H9 (cell line): ENCODE results near the gene DNAJC11. TPM values are rescaled to one million over a fixed set of nuclear protein-coding genes. Genes with fewer than 3 reads are reported as not detected.

Source experiments
- DNase-seq: peaks from one replicate; pipeline ENCODE4 v3.0.0-alpha.2; 2017
- H2AFZ ChIP-seq: one replicate; pipeline ENCODE4 v1.6.1; 2013; ENCODE audit warnings: mild to moderate bottlenecking, low read length, control low read depth, moderate library complexity
- H2AK5ac ChIP-seq: 2 replicates; pipeline ENCODE4 v1.6.1; 2013; ENCODE audit warnings: low read length, control low read depth, mixed read lengths; ENCODE audit not compliant: insufficient read length
- H2BK120ac ChIP-seq: one replicate; pipeline ENCODE4 v1.6.1; 2013; ENCODE audit warnings: low read depth, mild to moderate bottlenecking, low read length, control low read depth, inconsistent platforms; ENCODE audit not compliant: poor library complexity, severe bottlenecking
- H2BK12ac ChIP-seq: 2 replicates; pipeline ENCODE4 v1.6.1; 2013; ENCODE audit warnings: low read length, control low read depth, mixed read lengths, low read depth; ENCODE audit not compliant: insufficient read length
- H2BK15ac ChIP-seq: 2 replicates; pipeline ENCODE4 v1.6.1; 2013; ENCODE audit warnings: low read depth, low read length, control low read depth
- H2BK20ac ChIP-seq: one replicate; pipeline ENCODE4 v1.6.1; 2013; ENCODE audit warnings: low read depth, mild to moderate bottlenecking, low read length, control low read depth, inconsistent platforms; ENCODE audit not compliant: poor library complexity, severe bottlenecking
- H2BK5ac ChIP-seq: 2 replicates; pipeline ENCODE4 v1.6.1; 2013; ENCODE audit warnings: low read length, control low read depth, mixed read lengths; ENCODE audit not compliant: insufficient read length
- H3K14ac ChIP-seq: 2 replicates; pipeline ENCODE4 v1.6.1; 2013; ENCODE audit warnings: low read length, control low read depth; ENCODE audit not compliant: insufficient read depth
- H3K18ac ChIP-seq: 2 replicates; pipeline ENCODE4 v1.6.1; 2013; ENCODE audit warnings: low read depth, mild to moderate bottlenecking, mixed read lengths, low read length, control low read depth; ENCODE audit not compliant: insufficient read length
- H3K23ac ChIP-seq: 2 replicates; pipeline ENCODE4 v1.6.1; 2013; ENCODE audit warnings: low read length, control low read depth, mixed read lengths, low read depth; ENCODE audit not compliant: insufficient read length
- H3K23me2 ChIP-seq: 2 replicates; pipeline ENCODE4 v1.6.1; 2013; ENCODE audit warnings: low read depth, mild to moderate bottlenecking, mixed read lengths, low read length, control low read depth; ENCODE audit not compliant: insufficient read length, poor library complexity, severe bottlenecking
- H3K27ac ChIP-seq: 2 replicates; pipeline ENCODE4 v1.5.1; 2013; ENCODE audit warnings: low read length, control low read depth, mixed read lengths, low read depth; ENCODE audit not compliant: insufficient read length
- H3K27me3 ChIP-seq: 2 replicates; pipeline ENCODE4 v1.6.1; 2013; ENCODE audit warnings: low read length, control low read depth, inconsistent platforms; ENCODE audit not compliant: insufficient read depth
- H3K4ac ChIP-seq: 2 replicates; pipeline ENCODE4 v1.6.1; 2013; ENCODE audit warnings: low read depth, mild to moderate bottlenecking, control low read depth, inconsistent platforms, low read length, moderate library complexity
- H3K4me1 ChIP-seq: 2 replicates; pipeline ENCODE4 v1.6.1; 2013; ENCODE audit warnings: low read length, control low read depth, inconsistent platforms; ENCODE audit not compliant: insufficient read depth
- H3K4me2 ChIP-seq: 2 replicates; pipeline ENCODE4 v1.6.1; 2013; ENCODE audit warnings: low read length, control low read depth, mixed read lengths; ENCODE audit not compliant: insufficient read length, insufficient read depth
- H3K56ac ChIP-seq: 2 replicates; pipeline ENCODE4 v1.6.1; 2013; ENCODE audit warnings: low read depth, mild to moderate bottlenecking, mixed read lengths, low read length, control low read depth; ENCODE audit not compliant: insufficient read length
- H3K79me1 ChIP-seq: 2 replicates; pipeline ENCODE4 v1.6.1; 2013; ENCODE audit warnings: low read depth, mild to moderate bottlenecking, moderate library complexity, low read length, control low read depth, inconsistent platforms; ENCODE audit not compliant: insufficient read depth, poor library complexity, severe bottlenecking
- H3K79me2 ChIP-seq: 2 replicates; pipeline ENCODE4 v1.6.1; 2013; ENCODE audit warnings: low read length, control low read depth, inconsistent platforms; ENCODE audit not compliant: insufficient read depth
- H3K9ac ChIP-seq: 2 replicates; pipeline ENCODE4 v1.6.1; 2013; ENCODE audit warnings: low read length, control low read depth, mixed read lengths; ENCODE audit not compliant: insufficient read length; ENCODE audit errors: extremely low read depth
- H3K9me3 ChIP-seq: one replicate; pipeline ENCODE4 v1.6.1; 2013; ENCODE audit warnings: low read depth, low read length, inconsistent platforms; ENCODE audit not compliant: control insufficient read depth
- H3T11ph ChIP-seq: one replicate; pipeline ENCODE4 v1.6.1; 2013; ENCODE audit warnings: mild to moderate bottlenecking, low read length, control low read depth, inconsistent platforms
- H4K20me1 ChIP-seq: one replicate; pipeline ENCODE4 v1.6.1; 2013; ENCODE audit not compliant: control insufficient read depth, insufficient read length, insufficient read depth
- H4K5ac ChIP-seq: 2 replicates; pipeline ENCODE4 v1.6.1; 2013; ENCODE audit warnings: low read depth, mild to moderate bottlenecking, mixed read lengths, low read length, control low read depth; ENCODE audit not compliant: insufficient read length
- H4K8ac ChIP-seq: replicated peaks from 2 replicates; pipeline ENCODE4 v1.6.1; 2013; ENCODE audit warnings: low read length, control low read depth, mixed read lengths, low read depth; ENCODE audit not compliant: insufficient read length
- H4K91ac ChIP-seq: 2 replicates; pipeline ENCODE4 v1.6.1; 2013; ENCODE audit warnings: low read depth, mild to moderate bottlenecking, moderate library complexity, mixed read lengths, low read length, control low read depth; ENCODE audit not compliant: insufficient read length
- H3K27ac Mint-ChIP-seq, 3 experiments: 2 replicates in 2 of 3; 3 replicates in 1 of 3; pipeline ENCODE4 v1.8.0; 2020 to 2021; ENCODE audit warnings: mixed read lengths in 3 of 3, mild to moderate bottlenecking in 1 of 3, moderate library complexity in 1 of 3
- H3K27me3 Mint-ChIP-seq: 2 replicates; pipeline ENCODE4 v1.8.0; 2021; ENCODE audit warnings: low read depth, mild to moderate bottlenecking, moderate library complexity, mixed read lengths
- H3K36me3 Mint-ChIP-seq, 3 experiments: 2 replicates in 2 of 3; 3 replicates in 1 of 3; pipeline ENCODE4 v1.8.0; 2020 to 2021; ENCODE audit warnings: low read depth in 3 of 3, mixed read lengths in 3 of 3; ENCODE audit not compliant: insufficient read depth in 1 of 3
- H3K4me1 Mint-ChIP-seq, 2 experiments: 2 replicates each; pipeline ENCODE4 v1.8.0; 2020; ENCODE audit warnings: mixed read lengths in 2 of 2
- H3K4me3 Mint-ChIP-seq, 2 experiments: 2 replicates in 1 of 2; 3 replicates in 1 of 2; pipeline ENCODE4 v1.8.0; 2020 to 2021; ENCODE audit warnings: mild to moderate bottlenecking in 2 of 2, mixed read lengths in 2 of 2, moderate library complexity in 1 of 2
- H3K9me3 Mint-ChIP-seq, 2 experiments: 2 replicates in 1 of 2; 3 replicates in 1 of 2; pipeline ENCODE4 v1.8.0; 2020; ENCODE audit warnings: mild to moderate bottlenecking in 2 of 2, mixed read lengths in 2 of 2, moderate library complexity in 1 of 2
- CTCF ChIP-seq: fragments of 200-600 bp; sonication (generic); conservative IDR thresholded peaks from 3 replicates; pipeline ENCODE4 v1.8.0; 2021; ENCODE audit warnings: antibody characterized with exemption, mild to moderate bottlenecking
- total RNA-seq: library from RNA; stranded (reverse); gene quantifications from 2 replicates; pipeline ENCODE4 v1.2.1, GENCODE V29; 2021

DNAJC11 gene
- total RNA-seq, 1 experiment from 2014 or later, result 88.5 TPM

GRCh38 chr1:6686294-6686693 is 15.3 kb downstream of the DNAJC11 start:
- Histone ChIP-seq H4K8ac (peak overlapping the region; percentile 32), H3K23me2 (no peaks in the 10 kb centered on the region), H2BK15ac (no peak overlapping the region), H3K18ac (no peak overlapping the region), H4K91ac (no peak overlapping the region), H3K79me1 (peaks cover 28% of the 10 kb centered on the region), H2BK20ac (no peak overlapping the region), H2AK5ac (no peak overlapping the region), H3K4me2 (no peak overlapping the region), H3K23ac (no peak overlapping the region), H4K20me1 (no peaks in the 10 kb centered on the region), H3K56ac (no peak overlapping the region), H3K27me3 (no peaks in the 10 kb centered on the region; the same call in 1 of the 2 replicates), H4K5ac (no peak overlapping the region), H2BK5ac (peak overlapping the region; percentile 61), H3K4me1 (peaks cover 4% of the 10 kb centered on the region), H3K79me2 (peaks cover 23% of the 10 kb centered on the region; the same call in 1 of the 2 replicates), H2BK12ac (no peak overlapping the region), H3K27ac (no peak overlapping the region), H2BK120ac (no peak overlapping the region), H3K9me3 (no peaks in the 10 kb centered on the region), H3K4ac (no peak overlapping the region), H3K9ac (no peak overlapping the region), H3T11ph (no peak overlapping the region), H2AFZ (no peak overlapping the region), H3K14ac (no peak overlapping the region; the same call in 1 of the 2 replicates)
- Mint-ChIP-seq H3K36me3 (peaks cover 2 to 12% (median 6%) of the 10 kb centered on the region in 3 experiments; a peak in 5 of 7 replicates), H3K4me1 (peaks cover 11% of the 10 kb centered on the region in 2 experiments), H3K27ac (no peak overlapping the region), H3K4me3 (no peak overlapping the region), H3K9me3 (no peaks in the 10 kb centered on the region), H3K27me3 (no peaks in the 10 kb centered on the region)
- DNase-seq, result no peak
- no peak for TF ChIP-seq CTCF
